Fibroblast of lung (primary cell): ENCODE measurements around the gene FAM3D.

Experiments used
- CTCF ChIP-seq, 2 donors: IDR thresholded peaks in 1 of 2; conservative IDR thresholded peaks in 1 of 2; 1 replicate in 1 of 2; 2 replicates in 1 of 2; pipeline ENCODE4 v1.5.1; 2011 to 2012; ENCODE audit warnings: low read length in 2 of 2, control low read depth in 1 of 2, inconsistent platforms in 1 of 2, low read depth in 1 of 2, mild to moderate bottlenecking in 1 of 2
- EZH2 ChIP-seq: IDR thresholded peaks from 2 replicates; pipeline ENCODE4 v1.5.1; 2012; ENCODE audit warnings: low read length, control low read depth, mild to moderate bottlenecking; ENCODE audit errors: missing control alignments

GRCh38 chr3:58667704-58668103 lies 1.1 kb upstream of the FAM3D start:
- no peak for TF ChIP-seq EZH2
- TF ChIP-seq CTCF (conservative IDR thresholded peaks at IDR 0.05 in 1 of 2, IDR thresholded peaks at IDR 0.05 in 1 of 2; ENCODE audit: low read depth in 1 of 2, low read length in 2 of 2): no peak
